Central memory CD8-positive, alpha-beta T cell (primary cell): ENCODE data around the gene LTB4R2.

Source experiments
- ATAC-seq: fragments of 150-1000 bp; cut with Tn5 transposase; replicated peaks from 2 replicates; pipeline ENCODE4 v1.10.0; 2022; ENCODE audit warnings: mild to moderate bottlenecking, moderate FRiP score, moderate number of reproducible peaks; ENCODE audit not compliant: poor library complexity, severe bottlenecking; ENCODE audit errors: extremely low read depth
- DNase-seq, 2 donors: peaks; one replicate each; pipeline ENCODE4 v3.0.0; 2021; ENCODE audit warnings: low spot score in 2 of 2
- H3K27ac Mint-ChIP-seq: one replicate; pipeline ENCODE4 v1.8.0; 2022; ENCODE audit warnings: low read depth, mild to moderate bottlenecking, moderate library complexity, mixed read lengths
- H3K27me3 Mint-ChIP-seq: one replicate; pipeline ENCODE4 v1.8.0; 2022; ENCODE audit warnings: mixed read lengths
- H3K36me3 Mint-ChIP-seq: one replicate; pipeline ENCODE4 v1.8.0; 2022; ENCODE audit warnings: mild to moderate bottlenecking, moderate library complexity, mixed read lengths; ENCODE audit not compliant: insufficient read depth
- H3K4me1 Mint-ChIP-seq: one replicate; pipeline ENCODE4 v1.8.0; 2022; ENCODE audit warnings: mixed read lengths
- H3K4me3 Mint-ChIP-seq: one replicate; pipeline ENCODE4 v1.8.0; 2022; ENCODE audit warnings: mild to moderate bottlenecking, moderate library complexity, mixed read lengths
- H3K9me3 Mint-ChIP-seq: one replicate; pipeline ENCODE4 v1.8.0; 2022; ENCODE audit warnings: mixed read lengths

LTB4R2 gene

GRCh38 chr14:24280797-24281460, 29.0 kb upstream of the LTB4R2 start:
- Mint-ChIP-seq H3K4me3 (no peak overlapping the region), H3K36me3 (no peaks in the 10 kb centered on the region), H3K9me3 (no peaks in the 10 kb centered on the region), H3K27ac (peak overlapping the region; percentile 47), H3K27me3 (no peaks in the 10 kb centered on the region), H3K4me1 (peaks cover 23% of the 10 kb centered on the region)
- no peak for DNase-seq
- ATAC-seq = no peak

- no peak for ATAC-seq
- Mint-ChIP-seq H3K36me3 (no peaks in the 10 kb centered on the region), H3K27ac (no peak overlapping the region)
These were observed 28.3 kb upstream of the LTB4R2 start for GRCh38 chr14:24281636-24282035.

GRCh38 chr14:24282736-24283135, 27.2 kb upstream of the LTB4R2 start:
- Mint-ChIP-seq H3K4me3 (no peak overlapping the region), H3K4me1 (peaks cover 15% of the 10 kb centered on the region), H3K9me3 (no peaks in the 10 kb centered on the region)

More at GRCh38 chr14:24281636-24282035, 28.3 kb upstream of the LTB4R2 start:
- peaks cover 22% of the 10 kb centered on the region for H3K4me1 Mint-ChIP-seq
- no peak for DNase-seq
- H3K9me3 Mint-ChIP-seq = no peaks in the 10 kb centered on the region
- H3K27me3 Mint-ChIP-seq = no peaks in the 10 kb centered on the region
- H3K4me3 Mint-ChIP-seq = no peak overlapping the region

GRCh38 chr14:24283796-24284460, 26.0 kb upstream of the LTB4R2 start:
- Mint-ChIP-seq H3K27me3 (no peaks in the 10 kb centered on the region), H3K36me3 (no peaks in the 10 kb centered on the region), H3K4me3 (no peak overlapping the region), H3K9me3 (no peaks in the 10 kb centered on the region), H3K4me1 (peaks cover 7% of the 10 kb centered on the region), H3K27ac (peak overlapping the region; percentile 69)
- no peak for DNase-seq
- no peak for ATAC-seq

More at GRCh38 chr14:24282736-24283135, 27.2 kb upstream of the LTB4R2 start:
- ATAC-seq (no peak), DNase-seq (no peak)
- H3K36me3 Mint-ChIP-seq = no peaks in the 10 kb centered on the region
- no peak overlapping the region for H3K27ac Mint-ChIP-seq
- no peaks in the 10 kb centered on the region for H3K27me3 Mint-ChIP-seq

GRCh38 chr14:24284501-24285035, 25.4 kb upstream of the LTB4R2 start:
- H3K27me3 Mint-ChIP-seq = no peaks in the 10 kb centered on the region
- H3K9me3 Mint-ChIP-seq = no peaks in the 10 kb centered on the region
- peaks cover under 1% of the 10 kb centered on the region for H3K4me1 Mint-ChIP-seq
- H3K27ac Mint-ChIP-seq = peak overlapping the region; percentile 69
- H3K4me3 Mint-ChIP-seq = no peak overlapping the region
- ATAC-seq (no peak), DNase-seq (no peak)
- no peaks in the 10 kb centered on the region for H3K36me3 Mint-ChIP-seq

GRCh38 chr14:24285351-24285750, 24.6 kb upstream of the LTB4R2 start:
- Mint-ChIP-seq H3K4me3 (no peak overlapping the region), H3K27ac (no peak overlapping the region), H3K27me3 (no peaks in the 10 kb centered on the region), H3K9me3 (no peaks in the 10 kb centered on the region), H3K4me1 (no peaks in the 10 kb centered on the region), H3K36me3 (peaks cover 3% of the 10 kb centered on the region)
- no peak for DNase-seq
- no peak for ATAC-seq

- no peaks in the 10 kb centered on the region for H3K4me1 Mint-ChIP-seq
- no peak overlapping the region for H3K4me3 Mint-ChIP-seq
- no peaks in the 10 kb centered on the region for H3K27me3 Mint-ChIP-seq
- no peaks in the 10 kb centered on the region for H3K9me3 Mint-ChIP-seq
- no peak for ATAC-seq
- no peak overlapping the region for H3K27ac Mint-ChIP-seq
- DNase-seq = no peak
- H3K36me3 Mint-ChIP-seq = peaks cover 10% of the 10 kb centered on the region
These were observed 22.9 kb upstream of the LTB4R2 start for GRCh38 chr14:24286996-24287395.

GRCh38 chr14:24289649-24290280, 20.2 kb upstream of the LTB4R2 start:
- H3K4me3 Mint-ChIP-seq = no peak overlapping the region
- no peaks in the 10 kb centered on the region for H3K9me3 Mint-ChIP-seq
- no peak overlapping the region for H3K27ac Mint-ChIP-seq
- peaks cover 13% of the 10 kb centered on the region for H3K36me3 Mint-ChIP-seq
- DNase-seq = no peak
- no peak for ATAC-seq
- no peaks in the 10 kb centered on the region for H3K27me3 Mint-ChIP-seq
- no peaks in the 10 kb centered on the region for H3K4me1 Mint-ChIP-seq

GRCh38 chr14:24290746-24291145, 19.2 kb upstream of the LTB4R2 start:
- ATAC-seq (no peak), DNase-seq (no peak)
- H3K27ac Mint-ChIP-seq = no peak overlapping the region
- peaks cover 18% of the 10 kb centered on the region for H3K36me3 Mint-ChIP-seq
- no peaks in the 10 kb centered on the region for H3K9me3 Mint-ChIP-seq
- H3K27me3 Mint-ChIP-seq = no peaks in the 10 kb centered on the region
- no peaks in the 10 kb centered on the region for H3K4me1 Mint-ChIP-seq
- no peak overlapping the region for H3K4me3 Mint-ChIP-seq

- no peak overlapping the region for H3K4me3 Mint-ChIP-seq
- H3K36me3 Mint-ChIP-seq = peaks cover 20% of the 10 kb centered on the region
- peaks cover 4% of the 10 kb centered on the region for H3K4me1 Mint-ChIP-seq
- DNase-seq = no peak
- no peak for ATAC-seq
- no peaks in the 10 kb centered on the region for H3K9me3 Mint-ChIP-seq
- no peaks in the 10 kb centered on the region for H3K27me3 Mint-ChIP-seq
- H3K27ac Mint-ChIP-seq = no peak overlapping the region
These were observed 18.4 kb upstream of the LTB4R2 start for GRCh38 chr14:24291446-24292117.

GRCh38 chr14:24292118-24292807, 17.7 kb upstream of the LTB4R2 start:
- H3K4me3 Mint-ChIP-seq = no peak overlapping the region
- peaks cover 11% of the 10 kb centered on the region for H3K4me1 Mint-ChIP-seq
- no peaks in the 10 kb centered on the region for H3K27me3 Mint-ChIP-seq
- H3K9me3 Mint-ChIP-seq = no peaks in the 10 kb centered on the region
- DNase-seq (no peak), ATAC-seq (no peak)
- no peak overlapping the region for H3K27ac Mint-ChIP-seq
- peaks cover 20% of the 10 kb centered on the region for H3K36me3 Mint-ChIP-seq

GRCh38 chr14:24293525-24293924, 16.4 kb upstream of the LTB4R2 start:
- no peaks in the 10 kb centered on the region for H3K27me3 Mint-ChIP-seq
- no peak overlapping the region for H3K27ac Mint-ChIP-seq
- H3K4me1 Mint-ChIP-seq = peaks cover 19% of the 10 kb centered on the region

More at GRCh38 chr14:24293525-24293924, 16.4 kb upstream of the LTB4R2 start:
- DNase-seq (no peak), ATAC-seq (no peak)
- H3K4me3 Mint-ChIP-seq = no peak overlapping the region
- peaks cover 21% of the 10 kb centered on the region for H3K36me3 Mint-ChIP-seq
- no peaks in the 10 kb centered on the region for H3K9me3 Mint-ChIP-seq
